H9 (cell line): ENCODE results near the gene DGKB. TPM values are rescaled to one million over a fixed set of nuclear protein-coding genes. Genes with fewer than 3 reads are reported as not detected.

ENCODE experiments used
- DNase-seq: peaks from one replicate; pipeline ENCODE4 v3.0.0-alpha.2; 2017
- H2AFZ ChIP-seq: one replicate; pipeline ENCODE4 v1.6.1; 2013; ENCODE audit warnings: mild to moderate bottlenecking, low read length, control low read depth, moderate library complexity
- H2AK5ac ChIP-seq: 2 replicates; pipeline ENCODE4 v1.6.1; 2013; ENCODE audit warnings: low read length, control low read depth, mixed read lengths; ENCODE audit not compliant: insufficient read length
- H2BK120ac ChIP-seq: one replicate; pipeline ENCODE4 v1.6.1; 2013; ENCODE audit warnings: low read depth, mild to moderate bottlenecking, low read length, control low read depth, inconsistent platforms; ENCODE audit not compliant: poor library complexity, severe bottlenecking
- H2BK12ac ChIP-seq: 2 replicates; pipeline ENCODE4 v1.6.1; 2013; ENCODE audit warnings: low read length, control low read depth, mixed read lengths, low read depth; ENCODE audit not compliant: insufficient read length
- H2BK15ac ChIP-seq: 2 replicates; pipeline ENCODE4 v1.6.1; 2013; ENCODE audit warnings: low read depth, low read length, control low read depth
- H2BK20ac ChIP-seq: one replicate; pipeline ENCODE4 v1.6.1; 2013; ENCODE audit warnings: low read depth, mild to moderate bottlenecking, low read length, control low read depth, inconsistent platforms; ENCODE audit not compliant: poor library complexity, severe bottlenecking
- H2BK5ac ChIP-seq: 2 replicates; pipeline ENCODE4 v1.6.1; 2013; ENCODE audit warnings: low read length, control low read depth, mixed read lengths; ENCODE audit not compliant: insufficient read length
- H3K14ac ChIP-seq: 2 replicates; pipeline ENCODE4 v1.6.1; 2013; ENCODE audit warnings: low read length, control low read depth; ENCODE audit not compliant: insufficient read depth
- H3K18ac ChIP-seq: 2 replicates; pipeline ENCODE4 v1.6.1; 2013; ENCODE audit warnings: low read depth, mild to moderate bottlenecking, mixed read lengths, low read length, control low read depth; ENCODE audit not compliant: insufficient read length
- H3K23ac ChIP-seq: 2 replicates; pipeline ENCODE4 v1.6.1; 2013; ENCODE audit warnings: low read length, control low read depth, mixed read lengths, low read depth; ENCODE audit not compliant: insufficient read length
- H3K23me2 ChIP-seq: 2 replicates; pipeline ENCODE4 v1.6.1; 2013; ENCODE audit warnings: low read depth, mild to moderate bottlenecking, mixed read lengths, low read length, control low read depth; ENCODE audit not compliant: insufficient read length, poor library complexity, severe bottlenecking
- H3K27ac ChIP-seq: 2 replicates; pipeline ENCODE4 v1.5.1; 2013; ENCODE audit warnings: low read length, control low read depth, mixed read lengths, low read depth; ENCODE audit not compliant: insufficient read length
- H3K27me3 ChIP-seq: 2 replicates; pipeline ENCODE4 v1.6.1; 2013; ENCODE audit warnings: low read length, control low read depth, inconsistent platforms; ENCODE audit not compliant: insufficient read depth
- H3K4ac ChIP-seq: 2 replicates; pipeline ENCODE4 v1.6.1; 2013; ENCODE audit warnings: low read depth, mild to moderate bottlenecking, control low read depth, inconsistent platforms, low read length, moderate library complexity
- H3K4me1 ChIP-seq: 2 replicates; pipeline ENCODE4 v1.6.1; 2013; ENCODE audit warnings: low read length, control low read depth, inconsistent platforms; ENCODE audit not compliant: insufficient read depth
- H3K4me2 ChIP-seq: 2 replicates; pipeline ENCODE4 v1.6.1; 2013; ENCODE audit warnings: low read length, control low read depth, mixed read lengths; ENCODE audit not compliant: insufficient read length, insufficient read depth
- H3K56ac ChIP-seq: 2 replicates; pipeline ENCODE4 v1.6.1; 2013; ENCODE audit warnings: low read depth, mild to moderate bottlenecking, mixed read lengths, low read length, control low read depth; ENCODE audit not compliant: insufficient read length
- H3K79me1 ChIP-seq: 2 replicates; pipeline ENCODE4 v1.6.1; 2013; ENCODE audit warnings: low read depth, mild to moderate bottlenecking, moderate library complexity, low read length, control low read depth, inconsistent platforms; ENCODE audit not compliant: insufficient read depth, poor library complexity, severe bottlenecking
- H3K79me2 ChIP-seq: 2 replicates; pipeline ENCODE4 v1.6.1; 2013; ENCODE audit warnings: low read length, control low read depth, inconsistent platforms; ENCODE audit not compliant: insufficient read depth
- H3K9ac ChIP-seq: 2 replicates; pipeline ENCODE4 v1.6.1; 2013; ENCODE audit warnings: low read length, control low read depth, mixed read lengths; ENCODE audit not compliant: insufficient read length; ENCODE audit errors: extremely low read depth
- H3K9me3 ChIP-seq: one replicate; pipeline ENCODE4 v1.6.1; 2013; ENCODE audit warnings: low read depth, low read length, inconsistent platforms; ENCODE audit not compliant: control insufficient read depth
- H3T11ph ChIP-seq: one replicate; pipeline ENCODE4 v1.6.1; 2013; ENCODE audit warnings: mild to moderate bottlenecking, low read length, control low read depth, inconsistent platforms
- H4K20me1 ChIP-seq: one replicate; pipeline ENCODE4 v1.6.1; 2013; ENCODE audit not compliant: control insufficient read depth, insufficient read length, insufficient read depth
- H4K5ac ChIP-seq: 2 replicates; pipeline ENCODE4 v1.6.1; 2013; ENCODE audit warnings: low read depth, mild to moderate bottlenecking, mixed read lengths, low read length, control low read depth; ENCODE audit not compliant: insufficient read length
- H4K8ac ChIP-seq: replicated peaks from 2 replicates; pipeline ENCODE4 v1.6.1; 2013; ENCODE audit warnings: low read length, control low read depth, mixed read lengths, low read depth; ENCODE audit not compliant: insufficient read length
- H4K91ac ChIP-seq: 2 replicates; pipeline ENCODE4 v1.6.1; 2013; ENCODE audit warnings: low read depth, mild to moderate bottlenecking, moderate library complexity, mixed read lengths, low read length, control low read depth; ENCODE audit not compliant: insufficient read length
- H3K27ac Mint-ChIP-seq, 3 experiments: 2 replicates in 2 of 3; 3 replicates in 1 of 3; pipeline ENCODE4 v1.8.0; 2020 to 2021; ENCODE audit warnings: mixed read lengths in 3 of 3, mild to moderate bottlenecking in 1 of 3, moderate library complexity in 1 of 3
- H3K27me3 Mint-ChIP-seq: 2 replicates; pipeline ENCODE4 v1.8.0; 2021; ENCODE audit warnings: low read depth, mild to moderate bottlenecking, moderate library complexity, mixed read lengths
- H3K36me3 Mint-ChIP-seq, 3 experiments: 2 replicates in 2 of 3; 3 replicates in 1 of 3; pipeline ENCODE4 v1.8.0; 2020 to 2021; ENCODE audit warnings: low read depth in 3 of 3, mixed read lengths in 3 of 3; ENCODE audit not compliant: insufficient read depth in 1 of 3
- H3K4me1 Mint-ChIP-seq, 2 experiments: 2 replicates each; pipeline ENCODE4 v1.8.0; 2020; ENCODE audit warnings: mixed read lengths in 2 of 2
- H3K4me3 Mint-ChIP-seq, 2 experiments: 2 replicates in 1 of 2; 3 replicates in 1 of 2; pipeline ENCODE4 v1.8.0; 2020 to 2021; ENCODE audit warnings: mild to moderate bottlenecking in 2 of 2, mixed read lengths in 2 of 2, moderate library complexity in 1 of 2
- H3K9me3 Mint-ChIP-seq, 2 experiments: 2 replicates in 1 of 2; 3 replicates in 1 of 2; pipeline ENCODE4 v1.8.0; 2020; ENCODE audit warnings: mild to moderate bottlenecking in 2 of 2, mixed read lengths in 2 of 2, moderate library complexity in 1 of 2
- CTCF ChIP-seq: fragments of 200-600 bp; sonication (generic); conservative IDR thresholded peaks from 3 replicates; pipeline ENCODE4 v1.8.0; 2021; ENCODE audit warnings: antibody characterized with exemption, mild to moderate bottlenecking
- WGBS: extraction: QIAGEN DNeasy Blood & Tissue Kit; methylation state at CpG from one replicate; pipeline ENCODE4 v1.1.7; 2013; ENCODE audit warnings: missing lambda C conversion rate, low lambda C conversion rate, mixed read lengths; ENCODE audit not compliant: insufficient read length; ENCODE audit errors: extremely low coverage; 5-methylcytosine and 5-hydroxymethylcytosine counted together
- total RNA-seq: library from RNA; stranded (reverse); gene quantifications from 2 replicates; pipeline ENCODE4 v1.2.1, GENCODE V29; 2021

Gene DGKB
- total RNA-seq, 1 experiment from 2014 or later, result 0.26 TPM

GRCh38 chr7:14836006-14836405 is 66.5 kb downstream of the DGKB start:
- Histone ChIP-seq H2BK20ac (no peak overlapping the region), H3K18ac (no peak overlapping the region), H3K79me2 (no peaks in the 10 kb centered on the region), H4K5ac (no peak overlapping the region), H3K4me1 (peaks cover 13% of the 10 kb centered on the region), H3T11ph (no peak overlapping the region), H3K27me3 (no peaks in the 10 kb centered on the region), H3K56ac (no peak overlapping the region), H2AFZ (no peak overlapping the region), H3K23ac (no peak overlapping the region), H2BK12ac (no peak overlapping the region), H4K8ac (no peak overlapping the region), H3K14ac (no peak overlapping the region), H3K4ac (no peak overlapping the region), H2AK5ac (peak overlapping the region; percentile 9), H4K20me1 (no peaks in the 10 kb centered on the region), H3K27ac (peak overlapping the region; percentile 68), H3K23me2 (no peaks in the 10 kb centered on the region), H3K9me3 (no peaks in the 10 kb centered on the region), H3K9ac (no peak overlapping the region), H2BK120ac (no peak overlapping the region), H3K79me1 (no peaks in the 10 kb centered on the region), H4K91ac (no peak overlapping the region), H2BK15ac (no peak overlapping the region), H3K4me2 (no peak overlapping the region), H2BK5ac (no peak overlapping the region)
- Mint-ChIP-seq H3K36me3 (peaks cover 0 to 9% (median 9%) of the 10 kb centered on the region in 3 experiments; a peak in 5 of 7 replicates), H3K9me3 (peaks cover under 1 to 2% of the 10 kb centered on the region in 2 experiments; a peak in 2 of 5 replicates), H3K27me3 (no peaks in the 10 kb centered on the region), H3K4me3 (no peak overlapping the region), H3K4me1 (peaks cover 45 to 50% of the 10 kb centered on the region in 2 experiments), H3K27ac (peak overlapping the region; percentile 50 to 66 (median 52); a peak in 2 of 7 replicates)
- no peak for DNase-seq
- WGBS, result no CpG with 5 or more reads among the region's 4 CpGs
- TF ChIP-seq CTCF, result no peak
